Measurements from ENCODE around the gene ZNRF2. TPM values are rescaled to one million over a fixed set of nuclear protein-coding genes. Genes with fewer than 3 reads are reported as not detected.

ZNRF2 gene
- total RNA-seq, 1 experiment from 2014 or later: 22.1 TPM

GRCh38 chr7:30413864-30414263 is 129.5 kb downstream of the ZNRF2 start:
- ATAC-seq: no peak
- Histone ChIP-seq H3K4me1 (ENCODE audit: control insufficient read depth, insufficient read depth, low read length) (no peaks in the 10 kb centered on the region), H3K27me3 (ENCODE audit: control insufficient read depth, insufficient read depth, low read length) (no peaks in the 10 kb centered on the region), H3K4me3 (ENCODE audit: low read depth in 2 of 2, low read length in 2 of 2) (no peak overlapping the region), H3K27ac (ENCODE audit: low read length) (no peak overlapping the region), H3K36me3 (ENCODE audit: control insufficient read depth, insufficient read depth, low read length) (no peaks in the 10 kb centered on the region), H3K9me3 (ENCODE audit: control insufficient read depth, insufficient read depth, low read depth, low read length) (no peaks in the 10 kb centered on the region)
- POLR2A ChIA-PET: no interaction called here
- no peak for DNase-seq (ENCODE audit: low read depth, low spot score)
- in situ Hi-C loops (cut with HindIII; ENCODE audit: low pct_unique_long_range_greater_than_20kb, low sequenced_read_pairs) (no loop called here), intact Hi-C loops (cut with micrococcal nuclease; ENCODE audit: unreplicated experiment) (loop anchor here (2.0 to 5.0 kb wide), 3 partner anchors 137 to 252 kb away; no protein-coding TSS in a partner anchor)
- no TSS peak for BruUV-seq (replicated peaks)
- TF ChIP-seq TCF7L2 (IDR thresholded peaks at IDR 0.05; ENCODE audit: low read depth, low read length) (no peak), CTCF (IDR thresholded peaks at IDR 0.05) (no peak), REST (IDR thresholded peaks at IDR 0.05; ENCODE audit: insufficient read depth in 1 of 2, low read depth in 2 of 2, low read length in 1 of 2) (no peak), POLR2AphosphoS5 (IDR thresholded peaks at IDR 0.05; ENCODE audit: low read depth, low read length) (no peak), SIN3A (IDR thresholded peaks at IDR 0.05; ENCODE audit: borderline replicate concordance, insufficient read depth, low read depth, low read length) (no peak)
- CTCF ChIA-PET: interaction anchor here (1.0 kb wide), 1 partner anchor 280 kb away, joined by 3 read pairs; no protein-coding TSS in a partner anchor

Small RNA genes lying within 50 kb of the gene (microRNA-seq; reads per million reads assigned to microRNA genes)
- gene MIR550A1 (ENCODE audit: unreplicated experiment) (not detected), gene MIR550B1 (ENCODE audit: unreplicated experiment) (not detected)

Other genes starting within 250 kb of the ZNRF2 start
- 1.2 TPM for gene MTURN, start 149.6 kb upstream of the ZNRF2 start, total RNA-seq (2021; ENCODE audit: unreplicated experiment)
- 8.1 TPM for gene NOD1, start 194.2 kb downstream of the ZNRF2 start, total RNA-seq (2021; ENCODE audit: unreplicated experiment)
- 52.2 TPM for gene GGCT, start 220.2 kb downstream of the ZNRF2 start, total RNA-seq (2021; ENCODE audit: unreplicated experiment)

All from Panc1 (cell line).